HEK293 (cell line): ENCODE results near the gene ASPSCR1.

ENCODE experiments used
- SP2 ChIP-seq: fragments of 450-650 bp; formaldehyde crosslinking; IDR thresholded peaks from 2 replicates; pipeline ENCODE4 v1.5.1; 2016; ENCODE audit warnings: missing biosample characterization, missing genetic modification characterization
- ZBTB7A ChIP-seq: fragments of 450-650 bp; formaldehyde crosslinking; IDR thresholded peaks from 2 replicates; pipeline ENCODE4 v1.5.1; 2016; ENCODE audit warnings: low read depth, missing biosample characterization, missing genetic modification characterization
- ZNF138 ChIP-seq: fragments of 450-650 bp; formaldehyde crosslinking; IDR thresholded peaks from 2 replicates; pipeline ENCODE4 v1.5.1; 2016; ENCODE audit warnings: missing biosample characterization, missing genetic modification characterization, borderline replicate concordance
- TF ChIP-seq, protein P1 (sequence below): fragments of 450-650 bp; formaldehyde crosslinking; conservative IDR thresholded peaks from 2 replicates; pipeline ENCODE4 v1.5.1; 2016; ENCODE audit warnings: low read depth, missing biosample characterization, missing genetic modification characterization

DNA sequence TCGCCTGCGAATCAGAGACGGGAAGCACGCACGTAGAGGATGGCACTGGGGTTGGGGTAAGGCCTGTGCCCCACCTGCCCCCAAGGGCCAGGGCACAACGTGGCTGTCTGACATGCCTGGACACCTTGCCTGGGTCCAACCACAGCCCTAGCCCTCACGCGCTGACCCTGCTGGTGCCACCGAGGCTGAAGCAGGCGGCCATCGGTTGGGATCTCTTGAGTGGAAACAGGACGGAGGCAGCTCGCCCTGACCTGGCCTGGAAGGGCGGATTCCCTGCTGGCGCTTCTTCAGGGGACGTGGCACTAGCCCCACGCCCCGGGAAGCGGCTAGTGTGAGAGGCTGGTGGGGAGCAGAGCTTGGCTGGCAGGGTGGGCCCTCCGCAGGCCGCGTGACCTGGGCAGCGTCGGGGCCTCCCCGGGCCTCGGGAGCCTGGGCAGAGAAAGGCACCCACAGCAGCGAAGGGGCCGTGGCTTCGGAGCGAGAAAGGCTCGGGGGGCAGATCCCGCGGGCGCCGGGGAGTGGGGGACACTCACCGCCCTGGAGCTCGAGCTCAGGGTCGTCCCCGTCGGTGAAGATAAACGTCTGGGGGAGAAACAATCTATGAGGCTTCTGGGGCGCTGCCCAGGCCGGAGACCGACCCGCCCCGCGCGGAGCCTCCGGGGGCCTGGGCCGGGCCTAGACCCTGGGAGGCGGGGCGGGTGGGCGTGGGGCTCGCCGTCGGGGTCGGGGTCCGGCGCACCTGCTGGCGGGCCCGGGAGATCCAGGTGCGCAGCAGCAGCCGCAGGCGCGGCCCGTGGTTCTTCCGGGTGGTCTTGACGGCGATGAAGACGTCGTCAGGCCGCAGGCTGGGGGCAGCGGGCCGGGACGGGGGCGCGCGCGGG is 73.6 kb downstream of the ASPSCR1 start:
- TF ChIP-seq ZNF138 (tag by site-specific recombination) = no peak
- no peak for TF ChIP-seq SP2
- no peak for TF ChIP-seq ZBTB7A (tag by site-specific recombination)
- TF ChIP-seq, protein P1, sequence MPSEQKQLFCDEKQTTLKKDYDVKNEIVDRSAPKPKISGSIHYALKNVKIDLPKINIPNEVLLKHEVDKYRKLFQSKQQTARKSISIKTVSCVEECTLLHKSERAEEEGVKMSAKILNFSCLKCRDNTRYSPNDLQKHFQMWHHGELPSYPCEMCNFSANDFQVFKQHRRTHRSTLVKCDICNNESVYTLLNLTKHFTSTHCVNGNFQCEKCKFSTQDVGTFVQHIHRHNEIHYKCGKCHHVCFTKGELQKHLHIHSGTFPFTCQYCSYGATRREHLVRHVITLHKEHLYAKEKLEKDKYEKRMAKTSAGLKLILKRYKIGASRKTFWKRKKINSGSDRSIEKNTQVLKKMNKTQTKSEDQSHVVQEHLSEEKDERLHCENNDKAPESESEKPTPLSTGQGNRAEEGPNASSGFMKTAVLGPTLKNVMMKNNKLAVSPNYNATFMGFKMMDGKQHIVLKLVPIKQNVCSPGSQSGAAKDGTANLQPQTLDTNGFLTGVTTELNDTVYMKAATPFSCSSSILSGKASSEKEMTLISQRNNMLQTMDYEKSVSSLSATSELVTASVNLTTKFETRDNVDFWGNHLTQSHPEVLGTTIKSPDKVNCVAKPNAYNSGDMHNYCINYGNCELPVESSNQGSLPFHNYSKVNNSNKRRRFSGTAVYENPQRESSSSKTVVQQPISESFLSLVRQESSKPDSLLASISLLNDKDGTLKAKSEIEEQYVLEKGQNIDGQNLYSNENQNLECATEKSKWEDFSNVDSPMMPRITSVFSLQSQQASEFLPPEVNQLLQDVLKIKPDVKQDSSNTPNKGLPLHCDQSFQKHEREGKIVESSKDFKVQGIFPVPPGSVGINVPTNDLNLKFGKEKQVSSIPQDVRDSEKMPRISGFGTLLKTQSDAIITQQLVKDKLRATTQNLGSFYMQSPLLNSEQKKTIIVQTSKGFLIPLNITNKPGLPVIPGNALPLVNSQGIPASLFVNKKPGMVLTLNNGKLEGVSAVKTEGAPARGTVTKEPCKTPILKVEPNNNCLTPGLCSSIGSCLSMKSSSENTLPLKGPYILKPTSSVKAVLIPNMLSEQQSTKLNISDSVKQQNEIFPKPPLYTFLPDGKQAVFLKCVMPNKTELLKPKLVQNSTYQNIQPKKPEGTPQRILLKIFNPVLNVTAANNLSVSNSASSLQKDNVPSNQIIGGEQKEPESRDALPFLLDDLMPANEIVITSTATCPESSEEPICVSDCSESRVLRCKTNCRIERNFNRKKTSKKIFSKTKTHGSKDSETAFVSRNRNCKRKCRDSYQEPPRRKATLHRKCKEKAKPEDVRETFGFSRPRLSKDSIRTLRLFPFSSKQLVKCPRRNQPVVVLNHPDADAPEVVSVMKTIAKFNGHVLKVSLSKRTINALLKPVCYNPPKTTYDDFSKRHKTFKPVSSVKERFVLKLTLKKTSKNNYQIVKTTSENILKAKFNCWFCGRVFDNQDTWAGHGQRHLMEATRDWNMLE (tag by site-specific recombination) = no peak
